COLO668 (cell line): ENCODE measurements around the gene METTL27.
"Not testable (repeated sequence)": the region's sequence is repeated elsewhere in the genome, so short reads cannot be mapped to it uniquely, and the experiment has no call there.

Experiments used
- DNase-seq: peaks from one replicate; lab custom pipeline; 2025; ENCODE audit not compliant: unreplicated experiment; lab: John Stamatoyannopoulos, UW

The METTL27 gene

DNA sequence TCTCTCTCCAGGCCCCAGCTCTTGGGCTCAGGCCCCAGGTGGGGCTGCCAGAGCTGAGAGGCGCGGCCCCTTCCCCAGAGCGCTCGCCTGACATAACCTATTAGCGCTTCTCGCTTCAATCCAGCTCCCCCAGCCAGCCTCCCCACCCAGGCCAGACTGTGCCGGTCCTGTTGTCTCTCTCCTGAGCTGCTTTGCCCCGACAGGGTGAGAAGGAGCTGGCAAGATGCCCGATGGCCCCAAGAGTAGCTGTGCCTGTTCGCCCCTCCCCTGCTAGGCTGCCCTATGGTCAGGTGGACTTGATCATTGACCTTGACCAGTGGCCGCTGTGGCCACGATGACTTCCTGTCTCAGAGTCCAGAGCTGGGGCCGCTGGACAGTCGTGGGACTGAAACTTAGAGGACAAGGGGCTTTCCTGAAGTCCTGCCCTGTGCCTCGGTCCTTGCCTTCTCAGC is 27.8 kb upstream of the METTL27 start:
- no peak for DNase-seq

DNA sequence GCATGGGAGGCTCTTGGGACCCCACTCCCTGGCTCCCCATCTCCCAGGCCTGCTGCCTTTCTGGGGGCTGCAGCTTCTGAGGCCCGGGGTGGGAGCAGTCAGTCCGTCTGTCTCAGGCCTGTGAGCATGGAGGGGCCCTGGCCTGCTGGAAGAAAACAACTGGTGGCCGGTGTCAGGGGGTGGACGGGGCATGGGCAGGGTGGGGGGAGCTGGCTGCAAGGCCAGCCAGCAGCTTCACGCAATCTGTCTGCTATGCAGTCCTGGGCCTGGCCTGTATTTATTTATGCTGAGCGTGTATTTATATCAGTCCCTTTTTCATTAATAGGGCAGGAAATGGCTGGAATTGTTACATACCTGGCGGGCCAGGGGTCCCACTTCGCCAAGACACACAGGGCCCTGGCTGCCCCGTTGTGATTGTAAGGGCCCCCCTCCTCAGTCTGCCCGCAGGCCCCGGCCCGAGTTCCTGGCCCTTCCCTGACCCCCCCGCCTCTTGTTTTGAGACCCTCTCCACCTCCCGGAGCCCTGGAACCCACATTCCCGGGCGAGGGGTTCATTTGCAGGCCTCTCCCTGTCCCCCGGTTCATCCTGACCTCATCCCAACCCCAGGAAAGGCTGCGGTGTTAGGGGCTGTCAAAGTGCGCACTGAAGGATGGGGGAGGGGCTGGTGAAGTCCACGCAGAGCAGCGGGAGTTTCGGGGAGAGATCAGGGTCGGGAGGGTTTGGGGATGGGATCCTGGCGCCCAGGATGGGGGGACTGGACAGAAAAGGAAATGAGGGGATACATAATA is 26.9 kb upstream of the METTL27 start:
- no peak for DNase-seq

DNA sequence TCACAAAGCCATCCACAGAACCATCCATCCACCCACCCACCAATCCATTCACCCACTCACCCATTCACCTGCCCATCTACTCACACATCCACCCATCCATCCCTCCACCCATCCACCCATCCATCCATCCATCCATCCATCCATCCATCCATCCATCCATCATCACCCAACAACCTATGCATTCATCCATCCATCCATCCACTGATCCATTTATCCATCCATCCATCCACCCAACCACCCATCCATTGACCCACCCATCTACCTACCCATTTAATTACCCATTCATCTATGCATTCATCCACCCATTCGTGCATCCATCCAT is 24.1 kb upstream of the METTL27 start:
- no peak for DNase-seq

DNA sequence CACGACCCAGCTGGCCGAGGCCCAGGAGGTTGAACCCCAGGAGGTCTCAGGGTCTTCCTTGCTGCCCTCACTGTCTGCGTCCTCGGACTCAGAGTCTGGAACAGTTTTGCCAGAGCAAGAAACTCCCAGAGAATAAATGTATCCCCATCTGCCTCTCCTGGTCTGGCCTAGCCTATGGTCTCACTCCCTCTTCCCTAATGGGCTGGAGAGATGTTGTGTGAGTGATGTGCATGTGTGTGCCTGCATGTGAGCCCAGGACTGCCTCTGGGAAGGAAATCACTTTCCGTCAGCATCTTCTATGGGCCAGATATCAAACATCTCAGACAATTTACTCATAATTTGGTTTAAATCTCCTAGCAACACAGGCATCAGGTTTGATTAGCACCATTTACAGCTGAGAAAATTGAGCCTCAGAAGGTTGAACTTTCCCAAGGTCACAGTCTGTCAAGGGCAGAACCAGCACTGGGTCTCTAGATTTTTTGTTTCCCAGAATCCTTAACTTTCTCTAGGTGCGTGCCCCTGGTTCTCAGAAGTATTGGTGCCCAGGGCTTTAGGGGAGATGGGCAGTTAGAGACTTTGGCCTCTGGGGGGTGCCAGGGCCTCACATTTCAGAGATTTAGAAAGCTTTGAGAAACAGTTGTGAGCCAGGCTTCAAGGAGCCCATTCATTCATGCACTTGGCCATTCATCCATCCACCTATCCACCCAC is 23.6 kb upstream of the METTL27 start:
- peak; percentile 18 for DNase-seq

DNA sequence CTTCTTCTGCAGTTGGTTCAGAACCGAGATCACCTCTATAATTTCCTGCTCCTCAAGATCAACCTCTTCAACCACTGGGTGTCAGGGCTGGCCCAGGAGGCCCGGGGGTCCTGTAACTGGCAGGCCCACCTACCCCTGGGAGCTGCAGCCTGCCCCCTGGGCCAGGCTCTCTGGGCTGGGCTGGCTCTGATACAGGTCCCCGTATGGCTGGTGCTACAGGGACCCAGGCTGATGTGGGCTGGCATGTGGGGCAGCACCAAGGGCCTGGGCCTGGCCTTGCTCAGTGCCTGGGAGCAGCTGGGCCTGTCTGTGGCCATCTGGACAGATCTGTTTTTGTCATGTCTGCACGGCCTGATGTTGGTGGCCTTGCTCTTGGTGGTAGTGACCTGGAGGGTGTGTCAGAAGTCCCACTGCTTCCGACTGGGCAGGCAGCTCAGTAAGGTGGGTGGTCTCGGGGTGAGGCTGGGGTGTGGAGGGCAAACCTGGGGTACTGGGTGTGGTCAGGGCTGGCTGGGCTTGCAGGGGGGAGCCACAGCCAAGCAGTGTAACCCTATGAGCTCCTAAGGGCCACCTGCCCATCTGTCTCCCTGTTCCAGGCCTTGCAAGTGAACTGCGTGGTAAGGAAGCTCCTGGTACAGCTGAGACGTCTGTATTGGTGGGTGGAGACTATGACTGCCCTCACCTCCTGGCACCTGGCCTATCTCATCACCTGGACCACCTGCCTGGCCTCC is 22.8 kb upstream of the METTL27 start:
- peak; percentile 25 for DNase-seq

DNA sequence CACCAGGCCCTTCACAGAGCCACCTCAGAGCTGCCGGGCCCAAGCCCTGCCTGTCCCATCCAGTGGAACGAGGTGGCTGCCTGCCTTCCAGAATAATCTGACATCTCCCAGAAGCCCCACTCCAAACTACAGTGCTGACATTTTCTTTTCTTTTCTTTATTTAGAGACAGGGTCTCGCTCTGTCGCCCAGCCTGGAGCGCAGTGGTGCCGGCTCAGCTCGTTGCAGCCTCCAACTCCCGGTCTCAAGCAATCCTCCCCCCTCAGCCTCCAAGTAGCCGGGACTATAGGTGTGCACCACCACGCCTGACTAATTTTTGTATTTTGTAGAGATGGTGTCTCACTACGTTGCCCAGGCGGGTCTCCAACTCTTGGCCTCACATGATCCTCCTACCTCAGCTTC is 19.0 kb upstream of the METTL27 start:
- DNase-seq, result no peak

DNA sequence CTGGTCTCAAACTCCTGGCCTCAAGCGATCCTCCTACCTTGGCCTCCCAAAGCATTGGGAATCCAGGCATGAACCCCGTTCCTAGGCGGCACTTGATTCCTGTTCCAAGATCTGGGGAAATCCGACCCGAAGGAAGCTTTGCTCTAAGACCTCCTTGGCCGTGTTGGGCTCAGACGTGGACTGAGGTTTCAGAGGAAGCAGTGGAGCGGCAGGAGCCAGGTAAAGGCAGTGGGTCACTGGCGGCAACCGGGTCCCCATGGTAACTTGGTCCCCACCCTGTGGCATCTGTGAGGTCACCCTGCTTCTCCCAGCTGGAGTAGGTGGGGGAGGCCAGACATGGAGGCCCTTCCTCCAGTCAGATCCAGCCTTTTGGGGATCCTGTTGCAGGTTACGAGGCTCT is 18.5 kb upstream of the METTL27 start, which contains the start of gene TMEM270:
TSS of gene TMEM270 (plus strand) at position 301 of the 400 bp plus-strand sequence. CDS start at position 337, 36 bp downstream.
- no peak for DNase-seq

DNA sequence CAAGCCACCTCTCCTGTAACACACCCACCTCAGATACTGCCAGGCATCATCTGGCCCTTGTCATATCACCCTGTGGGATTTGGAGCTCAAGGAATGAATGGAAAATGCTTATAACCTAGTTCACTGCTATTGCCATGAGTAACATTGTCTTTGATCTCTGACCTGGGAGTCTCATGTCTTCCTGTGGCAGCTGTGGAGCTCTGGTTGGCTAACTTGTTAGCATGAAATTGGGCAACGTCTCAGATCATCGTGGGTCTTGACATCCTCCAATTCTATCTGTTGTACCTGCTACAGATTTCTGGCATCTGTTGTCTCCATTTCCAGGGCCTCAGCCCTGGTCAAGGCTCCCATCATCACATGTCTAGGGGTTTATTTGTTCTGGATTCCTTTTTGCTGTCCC is 16.5 kb upstream of the METTL27 start:
- no peak for DNase-seq

DNA sequence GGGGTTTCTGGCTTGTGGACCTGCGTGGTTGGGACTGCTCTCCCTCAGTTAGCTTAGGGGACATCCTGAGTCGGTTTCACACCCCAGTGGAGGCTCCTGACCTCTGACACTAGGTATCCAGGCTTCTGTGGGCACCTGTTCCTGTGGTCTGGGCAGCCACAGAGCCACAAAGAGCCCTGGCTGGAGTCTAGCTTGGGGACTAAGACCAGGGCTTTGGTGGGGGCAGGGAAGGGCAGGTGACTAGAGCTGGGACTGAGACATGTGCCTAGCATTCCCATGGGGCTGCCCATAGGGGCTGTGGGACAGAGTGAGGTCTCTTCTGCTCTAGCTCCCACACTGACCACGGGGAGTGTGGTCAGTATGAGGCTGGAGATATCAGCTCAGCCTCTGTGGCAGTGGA is 14.6 kb upstream of the METTL27 start:
- DNase-seq, result no peak

DNA sequence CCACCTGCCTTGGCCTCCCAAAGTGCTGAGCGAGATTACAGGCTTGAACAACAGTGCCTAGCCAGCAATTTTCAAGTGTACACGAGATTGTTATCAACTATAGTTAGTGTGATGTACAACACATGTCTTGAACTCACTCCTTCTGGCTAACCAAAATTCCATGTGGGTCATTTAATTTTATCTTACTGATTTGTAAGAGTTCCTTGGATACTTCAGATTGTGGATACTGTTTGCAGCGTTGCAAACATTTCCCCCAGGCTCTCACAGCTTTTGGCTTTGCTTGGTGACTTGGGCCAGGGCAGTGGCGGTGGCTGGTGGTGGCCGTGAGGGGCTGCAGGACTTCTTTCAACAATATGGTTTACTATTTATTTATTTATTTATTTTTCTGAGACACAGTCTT is 10.2 kb upstream of the METTL27 start:
- no peak for DNase-seq

DNA sequence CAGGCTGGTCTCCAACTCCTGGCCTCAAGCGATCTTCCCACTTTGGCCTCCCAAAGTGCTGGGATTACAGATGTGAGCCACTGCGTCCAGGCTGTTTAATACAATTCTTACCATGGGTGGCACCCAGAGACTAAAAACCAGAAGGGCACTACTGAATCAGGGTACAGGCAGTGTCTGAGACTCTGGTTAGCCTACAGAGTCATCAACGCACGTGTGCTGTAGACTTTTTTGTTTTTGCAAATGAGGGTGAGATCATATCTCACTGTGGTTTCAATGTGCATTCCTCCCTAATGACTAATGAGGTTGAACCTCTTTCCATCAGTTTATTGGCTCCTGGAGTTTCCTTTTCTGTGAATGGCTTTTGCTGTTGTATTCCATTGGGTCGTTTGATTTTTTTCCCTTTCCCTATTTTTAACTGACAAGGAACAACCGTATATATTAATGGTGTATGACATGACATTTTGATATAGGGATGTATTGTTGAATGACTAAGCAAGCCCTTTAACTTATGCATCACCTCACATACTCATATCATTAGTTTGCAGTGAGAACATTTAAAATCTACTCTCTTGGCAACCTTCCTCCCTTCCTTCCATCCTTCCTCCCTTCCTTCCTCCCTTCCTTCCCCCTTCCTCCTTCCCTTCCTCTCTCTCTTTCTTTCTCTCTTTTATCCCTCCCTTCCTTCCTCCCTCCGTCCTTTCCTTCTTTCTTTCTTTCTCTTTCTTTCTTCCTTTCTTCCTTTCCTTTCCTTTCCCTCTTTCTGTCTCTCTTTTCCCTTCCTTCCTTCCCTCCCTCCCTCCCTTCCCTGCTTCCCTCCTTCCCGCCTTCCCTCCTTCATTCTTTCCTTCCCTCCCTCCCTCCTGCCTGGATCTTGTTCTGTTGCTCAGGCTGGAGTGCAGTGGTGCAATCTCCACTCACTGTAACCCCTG is 9.4 kb upstream of the METTL27 start:
- no peak for DNase-seq

DNA sequence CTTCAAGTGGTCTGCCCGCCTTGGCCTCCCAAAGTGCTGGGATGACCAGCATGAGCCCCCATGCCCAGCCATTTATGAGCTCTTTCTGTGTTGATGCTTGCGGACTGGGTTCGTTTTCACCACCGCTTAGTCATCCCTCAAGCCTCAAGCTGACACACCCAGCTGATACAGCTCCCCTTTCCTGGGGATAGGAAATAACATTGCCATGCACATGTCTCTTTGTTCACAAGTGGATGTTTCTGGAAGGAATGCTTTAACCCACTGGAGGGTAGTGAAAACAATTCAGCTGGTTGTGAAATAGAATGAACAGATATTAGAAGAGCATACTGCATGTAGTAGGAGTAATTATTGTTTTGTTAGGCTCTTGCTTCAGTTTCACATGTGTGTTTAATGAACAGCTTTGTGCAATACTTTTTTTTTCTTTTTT is 8.5 kb upstream of the METTL27 start:
- DNase-seq, result peak; percentile 20

DNA sequence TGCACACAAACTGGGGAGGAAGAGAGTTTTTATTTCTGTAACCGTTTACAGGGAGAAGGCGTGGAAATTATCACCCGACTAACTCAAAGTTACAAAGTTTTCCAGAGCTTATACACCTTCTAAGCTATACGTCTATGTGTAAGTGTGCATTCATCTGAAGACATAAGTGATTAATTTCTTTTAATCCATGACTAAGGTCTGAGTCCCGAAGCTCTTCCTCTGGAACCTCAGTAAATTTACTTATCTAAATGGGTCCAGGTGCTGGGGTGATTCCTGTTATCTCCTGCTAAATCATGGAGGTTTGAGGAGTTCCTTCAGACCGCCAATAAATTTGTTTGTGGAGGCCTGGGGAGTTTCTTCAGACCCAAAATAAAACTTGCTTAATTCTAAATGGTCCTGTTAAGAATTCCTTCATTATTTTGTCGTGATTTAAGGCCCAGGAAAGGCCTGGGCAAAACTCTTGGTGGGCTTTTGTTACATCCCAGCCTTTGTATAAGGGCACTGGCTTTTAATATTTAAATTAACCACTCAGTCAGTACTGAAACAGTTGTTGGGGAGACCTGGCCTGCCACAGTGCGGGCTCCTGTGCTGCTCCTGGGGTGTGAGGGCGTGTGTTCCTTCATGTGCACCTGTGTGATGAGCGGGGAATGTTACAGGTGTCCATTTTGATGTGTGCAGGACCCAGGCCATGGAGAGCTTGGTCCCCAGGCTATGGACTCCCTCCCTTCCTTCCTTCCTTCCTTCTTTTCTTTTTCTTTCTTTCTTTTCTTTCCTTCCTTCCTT is 5.8 kb upstream of the METTL27 start:
- no peak for DNase-seq

DNA sequence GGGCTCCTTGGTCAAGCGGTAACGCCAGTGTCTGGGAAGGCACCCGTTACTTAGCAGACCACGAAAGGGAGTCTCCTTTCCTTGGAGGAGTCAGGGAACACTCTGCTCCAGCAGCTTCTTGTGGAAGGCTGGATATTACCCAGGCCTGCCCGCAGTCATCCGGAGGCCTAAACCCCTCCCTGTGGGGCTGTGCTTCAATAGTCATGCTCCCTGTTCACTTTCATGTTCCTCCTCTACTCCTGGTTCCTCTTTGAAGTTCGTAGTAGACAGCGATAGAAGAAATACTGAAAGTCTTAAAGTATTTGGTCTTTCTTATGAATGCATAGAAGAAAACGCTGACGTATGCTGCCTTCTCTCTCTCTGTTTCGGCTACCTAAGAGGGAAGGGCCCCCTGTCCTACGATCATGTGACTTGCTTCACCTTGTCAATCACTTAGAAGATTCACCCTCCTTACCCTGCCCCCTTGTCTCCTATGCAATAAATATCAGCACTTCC is 3.4 kb upstream of the METTL27 start:
- not testable (repeated sequence) for DNase-seq

DNA sequence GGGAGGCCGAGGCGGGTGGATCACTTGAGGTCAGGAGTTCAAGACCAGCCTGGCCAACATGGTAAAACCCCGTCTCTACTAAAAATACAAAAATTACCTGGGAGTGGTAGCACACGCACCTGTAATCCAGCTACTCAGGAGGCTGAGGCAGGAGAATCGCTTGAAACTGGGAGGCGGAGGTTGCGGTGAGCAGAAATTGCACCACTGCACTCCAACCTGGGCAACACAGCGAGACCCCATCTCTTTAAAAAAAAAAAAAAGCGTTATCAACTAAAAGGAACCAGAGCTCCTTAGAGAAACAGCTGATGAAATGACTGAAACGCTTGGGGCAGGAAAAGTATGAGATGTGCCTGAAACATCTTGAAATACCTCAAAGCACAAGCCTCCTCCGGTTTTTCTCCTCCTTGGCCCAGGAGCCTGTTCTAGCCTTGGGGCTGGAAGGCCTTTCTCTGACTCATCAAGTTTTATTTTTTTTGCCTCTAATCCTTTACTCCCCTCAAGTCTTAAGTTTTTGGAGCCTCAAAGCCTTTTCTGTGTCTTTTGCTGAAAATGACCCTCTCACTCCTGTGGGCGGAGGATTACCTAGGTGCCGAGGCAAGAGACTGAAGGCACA is 2.6 kb upstream of the METTL27 start:
- no peak for DNase-seq

DNA sequence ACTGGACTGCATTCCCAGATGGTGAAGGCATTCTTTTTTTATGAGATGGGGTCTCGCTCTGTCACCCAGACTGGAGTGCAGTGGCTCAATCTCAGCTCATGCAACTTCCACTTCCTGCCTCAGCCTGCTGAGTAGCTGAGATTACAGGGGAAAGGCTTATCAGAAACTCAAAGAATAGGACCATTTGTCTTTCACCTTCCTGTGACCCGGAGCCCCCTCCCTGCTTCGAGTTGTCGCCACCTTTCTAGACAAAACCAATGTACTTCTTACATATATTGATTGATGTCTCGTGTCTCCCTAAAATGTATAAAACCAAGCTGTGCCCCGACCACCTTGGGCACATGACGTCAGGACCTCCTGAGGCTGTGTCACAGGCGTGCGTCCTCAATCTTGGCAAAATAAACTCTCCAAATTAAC is 1.8 kb upstream of the METTL27 start:
- no peak for DNase-seq

DNA sequence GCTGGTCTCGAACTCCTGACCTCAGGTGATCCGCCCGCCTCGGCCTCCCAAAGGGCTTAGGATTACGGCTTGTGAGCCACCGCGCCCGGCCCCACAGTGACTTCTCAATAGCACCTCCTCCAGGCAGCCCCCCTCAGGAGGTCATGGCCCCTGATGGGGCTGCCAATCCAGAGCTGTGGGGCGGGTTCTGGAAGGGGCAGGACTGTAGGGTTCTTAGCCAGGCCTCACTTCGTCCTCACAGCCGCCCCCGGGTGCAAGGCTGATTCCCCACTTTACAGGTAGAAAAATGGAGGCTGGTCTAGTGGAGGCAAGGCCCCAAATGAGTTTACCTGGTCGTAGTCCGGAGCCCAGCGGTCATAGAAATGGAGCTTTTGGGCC is 638 bp downstream of the METTL27 start:
- peak; percentile 30 for DNase-seq

DNA sequence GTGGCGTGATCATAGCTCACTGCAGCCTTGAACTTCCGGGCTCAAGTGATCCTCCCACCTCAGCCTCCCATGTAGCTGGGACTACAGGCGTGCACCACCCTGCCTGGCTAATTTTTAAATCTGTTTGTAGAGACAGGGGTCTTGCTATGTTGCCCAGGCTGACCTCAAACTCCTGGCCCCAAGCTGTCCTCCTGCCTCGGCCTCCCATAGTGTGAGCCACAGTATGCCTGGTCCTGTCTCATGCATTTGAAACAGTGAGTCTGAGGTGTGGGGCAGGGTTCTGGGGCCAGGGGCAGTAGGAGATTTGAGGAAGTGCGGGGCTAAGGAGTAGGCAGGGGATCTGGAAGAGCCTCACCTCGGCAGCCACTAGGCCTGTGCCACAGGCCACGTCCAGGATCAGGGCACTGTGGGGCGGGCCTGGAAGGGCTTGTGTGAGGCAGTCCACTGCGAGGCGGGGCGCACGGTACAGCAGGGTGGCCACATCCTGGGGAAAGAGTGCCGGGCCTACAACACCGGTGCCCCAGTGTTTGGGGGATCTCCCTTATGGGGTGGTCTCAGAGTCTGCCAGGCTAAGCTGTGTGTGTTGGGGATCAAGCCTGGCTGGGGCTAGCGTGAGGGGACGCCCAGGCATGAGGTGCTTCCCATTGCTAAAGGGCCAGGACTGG is 1.5 kb downstream of the METTL27 start:
- no peak for DNase-seq
